HEK293 (cell line): Measurements from ENCODE around the gene PRR16.

ENCODE experiments used
- CTCF ChIA-PET: fragments of 350-600 bp; formaldehyde crosslinking; extraction: SDS; loops from one replicate; lab custom pipeline; 2021; ENCODE audit warnings: antibody characterized with exemption; lab: Yijun Ruan, JAX
- POLR2A ChIA-PET: fragments of 300-600 bp; formaldehyde crosslinking; extraction: SDS; loops from one replicate; lab custom pipeline; 2020; ENCODE audit warnings: antibody characterized with exemption, inconsistent platforms; lab: Yijun Ruan, JAX
- H3K27ac ChIP-seq: fragments of 200-500 bp; sonication (Bioruptor generic); 2 replicates; pipeline ENCODE4 v1.5.1; 2014; ENCODE audit warnings: low read depth, low read length, control low read depth, inconsistent platforms; ENCODE audit errors: extremely low read depth
- H3K36me3 ChIP-seq, 2 experiments: fragments of 200-500 bp in 1 of 2; sonication (Bioruptor generic) in 1 of 2; 1 replicate in 1 of 2; 2 replicates in 1 of 2; pipeline ENCODE4 v1.5.1; 2014 to 2017; ENCODE audit warnings: inconsistent platforms in 2 of 2, low read length in 2 of 2; ENCODE audit not compliant: control insufficient read depth in 2 of 2, insufficient read depth in 1 of 2
- H3K4me1 ChIP-seq: fragments of 200-500 bp; sonication (Bioruptor generic); 2 replicates; pipeline ENCODE4 v1.5.1; 2014; ENCODE audit warnings: mild to moderate bottlenecking, low read length, inconsistent platforms; ENCODE audit not compliant: control insufficient read depth, insufficient read depth
- H3K4me3 ChIP-seq: 2 replicates; pipeline ENCODE4 v1.5.1; 2011; ENCODE audit warnings: low read depth, mild to moderate bottlenecking, control low read depth, low read length, moderate library complexity
- H3K9me3 ChIP-seq: fragments of 200-500 bp; sonication (Bioruptor generic); 2 replicates; pipeline ENCODE4 v1.5.1; 2014; ENCODE audit warnings: low read depth, low read length, inconsistent platforms; ENCODE audit not compliant: control insufficient read depth, insufficient read depth
- MZF1 ChIP-seq: fragments of 450-650 bp; formaldehyde crosslinking; IDR thresholded peaks from 2 replicates; pipeline ENCODE4 v1.5.1; 2017; ENCODE audit warnings: missing biosample characterization, missing genetic modification characterization, borderline replicate concordance
- PRDM2 ChIP-seq: fragments of 450-650 bp; formaldehyde crosslinking; IDR thresholded peaks from 2 replicates; pipeline ENCODE4 v1.5.1; 2016; ENCODE audit warnings: missing biosample characterization, missing genetic modification characterization, borderline replicate concordance
- PRDM6 ChIP-seq: fragments of 450-650 bp; formaldehyde crosslinking; IDR thresholded peaks from 2 replicates; pipeline ENCODE4 v1.5.1; 2017; ENCODE audit warnings: missing biosample characterization, missing genetic modification characterization
- SETDB1 ChIP-seq: IDR thresholded peaks from one replicate; pipeline ENCODE4 v1.6.1; 2017; ENCODE audit warnings: mild to moderate bottlenecking, low read length, moderate library complexity, mixed read lengths; ENCODE audit not compliant: insufficient read length
- YY1 ChIP-seq: fragments of 450-650 bp; formaldehyde crosslinking; IDR thresholded peaks from 2 replicates; pipeline ENCODE4 v1.5.1; 2018; ENCODE audit warnings: missing biosample characterization, missing genetic modification characterization
- ZBTB17 ChIP-seq: fragments of 450-650 bp; formaldehyde crosslinking; IDR thresholded peaks from 2 replicates; pipeline ENCODE4 v1.5.1; 2016; ENCODE audit warnings: missing biosample characterization, missing genetic modification characterization
- ZBTB26 ChIP-seq: fragments of 450-650 bp; formaldehyde crosslinking; optimal IDR thresholded peaks from 2 replicates; pipeline ENCODE3; 2016; ENCODE audit warnings: missing biosample characterization, mild to moderate bottlenecking, missing genetic modification characterization
- ZNF121 ChIP-seq: fragments of 450-650 bp; formaldehyde crosslinking; IDR thresholded peaks from 2 replicates; pipeline ENCODE4 v1.5.1; 2016; ENCODE audit warnings: missing biosample characterization, missing genetic modification characterization
- ZNF132 ChIP-seq: fragments of 450-650 bp; formaldehyde crosslinking; IDR thresholded peaks from 2 replicates; pipeline ENCODE4 v1.5.1; 2017; ENCODE audit warnings: missing biosample characterization, missing genetic modification characterization, borderline replicate concordance
- ZNF140 ChIP-seq: fragments of 450-650 bp; formaldehyde crosslinking; IDR thresholded peaks from 2 replicates; pipeline ENCODE4 v1.5.1; 2016; ENCODE audit warnings: missing biosample characterization, missing genetic modification characterization
- ZNF155 ChIP-seq: fragments of 450-650 bp; formaldehyde crosslinking; IDR thresholded peaks from 2 replicates; pipeline ENCODE4 v1.5.1; 2016; ENCODE audit warnings: missing biosample characterization, missing genetic modification characterization
- ZNF175 ChIP-seq: fragments of 450-650 bp; formaldehyde crosslinking; IDR thresholded peaks from 2 replicates; pipeline ENCODE4 v1.5.1; 2016; ENCODE audit warnings: missing biosample characterization, missing genetic modification characterization
- ZNF239 ChIP-seq: fragments of 450-650 bp; formaldehyde crosslinking; IDR thresholded peaks from 2 replicates; pipeline ENCODE4 v1.5.1; 2016; ENCODE audit warnings: missing biosample characterization, missing genetic modification characterization
- ZNF302 ChIP-seq: fragments of 450-650 bp; formaldehyde crosslinking; IDR thresholded peaks from 2 replicates; pipeline ENCODE4 v1.5.1; 2016; ENCODE audit warnings: missing biosample characterization, missing genetic modification characterization, low read depth
- ZNF311 ChIP-seq: fragments of 450-650 bp; formaldehyde crosslinking; IDR thresholded peaks from 2 replicates; pipeline ENCODE4 v1.5.1; 2017; ENCODE audit warnings: missing biosample characterization, missing genetic modification characterization, borderline replicate concordance
- ZNF433 ChIP-seq: fragments of 450-650 bp; formaldehyde crosslinking; IDR thresholded peaks from 2 replicates; pipeline ENCODE4 v1.5.1; 2016; ENCODE audit warnings: missing biosample characterization, missing genetic modification characterization, low read depth
- ZNF510 ChIP-seq: fragments of 450-650 bp; formaldehyde crosslinking; IDR thresholded peaks from 2 replicates; pipeline ENCODE4 v1.5.1; 2018; ENCODE audit warnings: mild to moderate bottlenecking, missing genetic modification characterization, missing biosample characterization; ENCODE audit not compliant: insufficient replicate concordance
- ZNF555 ChIP-seq: fragments of 450-650 bp; formaldehyde crosslinking; conservative IDR thresholded peaks from 2 replicates; pipeline ENCODE4 v1.5.1; 2017; ENCODE audit warnings: missing biosample characterization, mild to moderate bottlenecking, missing genetic modification characterization, inconsistent platforms
- ZNF600 ChIP-seq: fragments of 450-650 bp; formaldehyde crosslinking; IDR thresholded peaks from 2 replicates; pipeline ENCODE4 v1.5.1; 2016; ENCODE audit warnings: missing biosample characterization, missing genetic modification characterization
- ZNF629 ChIP-seq: fragments of 450-650 bp; formaldehyde crosslinking; IDR thresholded peaks from 2 replicates; pipeline ENCODE4 v1.5.1; 2017; ENCODE audit warnings: missing biosample characterization, missing genetic modification characterization
- ZNF76 ChIP-seq: fragments of 450-650 bp; formaldehyde crosslinking; IDR thresholded peaks from 2 replicates; pipeline ENCODE4; 2016; ENCODE audit warnings: low read depth, missing biosample characterization, missing genetic modification characterization, borderline replicate concordance
- ZNF777 ChIP-seq: fragments of 450-650 bp; formaldehyde crosslinking; IDR thresholded peaks from 2 replicates; pipeline ENCODE4 v1.5.1; 2017; ENCODE audit warnings: missing biosample characterization, missing genetic modification characterization, borderline replicate concordance
- ZSCAN5A ChIP-seq: fragments of 450-650 bp; formaldehyde crosslinking; IDR thresholded peaks from 2 replicates; pipeline ENCODE4 v1.5.1; 2016; ENCODE audit warnings: missing biosample characterization, missing genetic modification characterization
- ZXDB ChIP-seq: fragments of 450-650 bp; formaldehyde crosslinking; IDR thresholded peaks from 2 replicates; pipeline ENCODE4 v1.5.1; 2016; ENCODE audit warnings: missing biosample characterization, missing genetic modification characterization
- TF ChIP-seq, protein P1 (sequence below): fragments of 450-650 bp; formaldehyde crosslinking; IDR thresholded peaks from 2 replicates; pipeline ENCODE4 v1.5.1; 2016; ENCODE audit warnings: missing biosample characterization, missing genetic modification characterization
- TF ChIP-seq, protein P2 (sequence below): fragments of 450-650 bp; formaldehyde crosslinking; IDR thresholded peaks from 2 replicates; pipeline ENCODE4 v1.5.1; 2016; ENCODE audit warnings: missing biosample characterization, missing genetic modification characterization

The PRR16 gene

GRCh38 chr5:120457839-120458507 lies 6.1 kb upstream of the PRR16 start:
- Histone ChIP-seq H3K4me1 (no peaks in the 10 kb centered on the region), H3K9me3 (no peaks in the 10 kb centered on the region), H3K4me3 (peak overlapping the region; percentile 41), H3K27ac (no peak overlapping the region), H3K36me3 (no peaks in the 10 kb centered on the region)
- ChIA-PET CTCF (interaction anchor here (1.2 to 1.6 kb wide), 2 partner anchors 9 to 17 kb away, joined by 3 to 5 read pairs; no protein-coding TSS in a partner anchor), POLR2A (no interaction called here)
- TF ChIP-seq ZNF132: no peak
- no peak; the same call in 1 of the 2 replicates for TF ChIP-seq ZBTB17
- no peak for TF ChIP-seq PRDM6 (tag by site-specific recombination)
- TF ChIP-seq ZNF155: no peak
- no peak for TF ChIP-seq ZNF555 (tag by site-specific recombination)
- no peak for TF ChIP-seq ZBTB26 (tag by site-specific recombination)
- no peak for TF ChIP-seq ZNF76 (tag by site-specific recombination)
- TF ChIP-seq MZF1 (tag by site-specific recombination): no peak
- TF ChIP-seq ZNF121 (tag by site-specific recombination): no peak
- TF ChIP-seq, protein P1, sequence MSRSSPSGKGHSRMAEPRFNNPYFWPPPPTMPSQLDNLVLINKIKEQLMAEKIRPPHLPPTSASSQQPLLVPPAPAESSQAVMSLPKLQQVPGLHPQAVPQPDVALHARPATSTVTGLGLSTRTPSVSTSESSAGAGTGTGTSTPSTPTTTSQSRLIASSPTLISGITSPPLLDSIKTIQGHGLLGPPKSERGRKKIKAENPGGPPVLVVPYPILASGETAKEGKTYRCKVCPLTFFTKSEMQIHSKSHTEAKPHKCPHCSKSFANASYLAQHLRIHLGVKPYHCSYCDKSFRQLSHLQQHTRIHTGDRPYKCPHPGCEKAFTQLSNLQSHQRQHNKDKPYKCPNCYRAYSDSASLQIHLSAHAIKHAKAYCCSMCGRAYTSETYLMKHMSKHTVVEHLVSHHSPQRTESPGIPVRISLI (tag by site-specific recombination): no peak
- no peak for TF ChIP-seq PRDM2
- no peak for TF ChIP-seq ZNF175 (tag by site-specific recombination)
- no peak for TF ChIP-seq ZNF311 (tag by site-specific recombination)
- TF ChIP-seq, protein P2, sequence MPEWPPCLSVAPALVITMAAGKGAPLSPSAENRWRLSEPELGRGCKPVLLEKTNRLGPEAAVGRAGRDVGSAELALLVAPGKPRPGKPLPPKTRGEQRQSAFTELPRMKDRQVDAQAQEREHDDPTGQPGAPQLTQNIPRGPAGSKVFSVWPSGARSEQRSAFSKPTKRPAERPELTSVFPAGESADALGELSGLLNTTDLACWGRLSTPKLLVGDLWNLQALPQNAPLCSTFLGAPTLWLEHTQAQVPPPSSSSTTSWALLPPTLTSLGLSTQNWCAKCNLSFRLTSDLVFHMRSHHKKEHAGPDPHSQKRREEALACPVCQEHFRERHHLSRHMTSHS (tag by site-specific recombination): no peak
- TF ChIP-seq YY1 (tag by site-specific recombination): no peak
- TF ChIP-seq ZNF433 (tag by site-specific recombination): no peak
- peak; percentile 76 for TF ChIP-seq ZNF629
- TF ChIP-seq ZXDB (tag by site-specific recombination): no peak
- TF ChIP-seq ZNF302 (tag by site-specific recombination): no peak
- TF ChIP-seq ZSCAN5A (tag by site-specific recombination): no peak
- no peak for TF ChIP-seq ZNF777 (tag by site-specific recombination)
- no peak for TF ChIP-seq ZNF239
- no peak for TF ChIP-seq ZNF600 (tag by site-specific recombination)
- TF ChIP-seq ZNF510: no peak
- no peak for TF ChIP-seq SETDB1
- no peak for TF ChIP-seq ZNF140 (tag by site-specific recombination)
